GM10266 (cell line): ENCODE measurements around the gene TPR.
"Not testable (repeated sequence)": the region's sequence is repeated elsewhere in the genome, so short reads cannot be mapped to it uniquely, and the experiment has no call there.

Experiments used
- DNase-seq: peaks from one replicate; pipeline ENCODE4 v3.0.0; 2012; ENCODE audit errors: extremely low spot score
- CTCF ChIP-seq: IDR thresholded peaks from 2 replicates; pipeline ENCODE4 v1.5.1; 2012; ENCODE audit warnings: mild to moderate bottlenecking, low read depth; ENCODE audit not compliant: control insufficient read depth, insufficient read depth; ENCODE audit errors: missing control alignments

Gene TPR

GRCh38 chr1:186409091-186409490 lies 34.0 kb upstream of the TPR start:
- DNase-seq, result peak; percentile 7
- no peak for TF ChIP-seq CTCF

- peak; percentile 18 for DNase-seq
- TF ChIP-seq CTCF, result peak; percentile 72
Measured at GRCh38 chr1:186404454-186405051, 29.5 kb upstream of the TPR start.

- TF ChIP-seq CTCF, result no peak
- no peak for DNase-seq
Measured at GRCh38 chr1:186403632-186404031, 28.6 kb upstream of the TPR start.

GRCh38 chr1:186401446-186401845 lies 26.4 kb upstream of the TPR start:
- not testable (repeated sequence) for DNase-seq

GRCh38 chr1:186392711-186393110 lies 17.7 kb upstream of the TPR start:
- not testable (repeated sequence) for DNase-seq

GRCh38 chr1:186391841-186392240 lies 16.8 kb upstream of the TPR start:
- no peak for TF ChIP-seq CTCF
- no peak for DNase-seq

GRCh38 chr1:186390925-186391324 lies 15.9 kb upstream of the TPR start:
- no peak for DNase-seq
- TF ChIP-seq CTCF, result no peak

GRCh38 chr1:186386725-186387383 lies 11.8 kb upstream of the TPR start:
- TF ChIP-seq CTCF, result no peak
- no peak for DNase-seq
